A673 (cell line): ENCODE data around the gene ACSL4. TPM values are rescaled to one million over a fixed set of nuclear protein-coding genes. Genes with fewer than 3 reads are reported as not detected.

ENCODE experiments used
- BruUV-seq: library from RNA; stranded (reverse); fragments of 400-500 nt; replicated peaks from 2 replicates; lab custom pipeline; 2021; lab: Mats Ljungman, UMichigan
- CTCF ChIA-PET: fragments of 300-600 bp; sonication (Branson Sonifier 250); formaldehyde crosslinking; loops from one replicate; lab custom pipeline; 2022; ENCODE audit warnings: antibody characterized with exemption; lab: Charles Lee
- POLR2A ChIA-PET: fragments of 300-600 bp; sonication (Branson Sonifier 250); formaldehyde crosslinking; loops from one replicate; lab custom pipeline; 2022; ENCODE audit warnings: antibody characterized with exemption; ENCODE audit not compliant: low non-redundant PET; lab: Charles Lee
- DNase-seq: peaks from one replicate; pipeline ENCODE4 v3.0.0-alpha.2; 2015; ENCODE audit warnings: low spot score
- H3K27ac ChIP-seq: fragments of 200-600 bp; sonication (generic); 2 replicates; pipeline ENCODE4 v1.5.1; 2016; ENCODE audit warnings: mixed run types, low read depth, mild to moderate bottlenecking, mixed read lengths, antibody characterized with exemption, low read length; ENCODE audit not compliant: poor library complexity, severe bottlenecking
- H3K27me3 ChIP-seq: fragments of 200-600 bp; sonication (generic); replicated peaks from 2 replicates; pipeline ENCODE4 v1.6.1; 2017; ENCODE audit warnings: mixed run types, low read depth, mild to moderate bottlenecking, mixed read lengths, antibody characterized with exemption, low read length; ENCODE audit not compliant: insufficient read depth, poor library complexity
- H3K36me3 ChIP-seq: fragments of 200-600 bp; sonication (generic); 2 replicates; pipeline ENCODE4 v1.6.1; 2016; ENCODE audit warnings: mixed run types, mild to moderate bottlenecking, mixed read lengths, antibody characterized with exemption, low read length; ENCODE audit not compliant: insufficient read depth, poor library complexity, severe bottlenecking
- H3K4me1 ChIP-seq: fragments of 200-600 bp; sonication (generic); 2 replicates; pipeline ENCODE4 v1.6.1; 2017; ENCODE audit warnings: mixed run types, mild to moderate bottlenecking, mixed read lengths, antibody characterized with exemption, low read length; ENCODE audit not compliant: insufficient read depth, poor library complexity, severe bottlenecking
- H3K4me3 ChIP-seq: fragments of 200-600 bp; sonication (generic); 2 replicates; pipeline ENCODE4 v1.5.1; 2016; ENCODE audit warnings: low read depth, mixed run types, mild to moderate bottlenecking, mixed read lengths, low read length; ENCODE audit not compliant: poor library complexity, severe bottlenecking
- H3K9me3 ChIP-seq: fragments of 200-600 bp; sonication (generic); 2 replicates; pipeline ENCODE4 v1.6.1; 2016; ENCODE audit warnings: mixed run types, low read depth, mild to moderate bottlenecking, mixed read lengths, antibody characterized with exemption, low read length; ENCODE audit not compliant: poor library complexity, severe bottlenecking
- EZH2 ChIP-seq: fragments of 200-600 bp; sonication (generic); IDR thresholded peaks from 2 replicates; pipeline ENCODE4 v1.6.1; 2017; ENCODE audit warnings: borderline replicate concordance, low read depth, mild to moderate bottlenecking, mixed read lengths, antibody characterized with exemption, low read length; ENCODE audit not compliant: poor library complexity, severe bottlenecking
- intact Hi-C: fragments of 100-400 bp; cut with micrococcal nuclease; formaldehyde crosslinking; loops from one replicate; pipeline ENCODE4 v1.10.0; 2022; ENCODE audit not compliant: unreplicated experiment
- total RNA-seq: library from RNA; stranded (reverse); gene quantifications from 2 replicates; pipeline ENCODE4 v1.2.3, GENCODE V29; 2021
- TF ChIP-seq, protein P1 (sequence below): fragments of 300-800, 200-600 bp; sonication (generic); conservative IDR thresholded peaks from 2 replicates; pipeline ENCODE4 v1.5.1; 2017; ENCODE audit warnings: low read depth, mild to moderate bottlenecking, antibody characterized with exemption, low read length, moderate library complexity, mixed read lengths

Gene ACSL4
- total RNA-seq, 1 experiment from 2014 or later = 59.7 TPM

DNA sequence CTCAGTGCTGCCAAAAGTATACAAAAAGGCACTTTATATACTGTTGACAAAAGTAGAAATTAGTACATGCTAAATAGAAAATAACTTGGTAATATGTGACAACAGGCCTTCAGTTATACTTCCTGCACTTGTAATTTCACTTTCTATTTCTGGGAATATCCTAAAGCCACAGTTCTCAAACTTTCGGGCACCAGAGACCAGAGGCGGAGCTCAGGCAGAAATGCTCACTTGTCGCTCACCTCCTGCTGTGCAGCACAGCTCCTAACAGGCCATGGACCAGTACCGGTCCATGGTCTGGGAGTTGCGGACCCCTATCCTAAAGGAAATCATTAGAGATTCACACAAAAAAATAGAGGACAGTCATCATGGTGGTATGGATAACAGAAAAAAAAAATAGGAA is 25.7 kb downstream of the ACSL4 start:
- no TSS peak for BruUV-seq
- TF ChIP-seq, protein P1, sequence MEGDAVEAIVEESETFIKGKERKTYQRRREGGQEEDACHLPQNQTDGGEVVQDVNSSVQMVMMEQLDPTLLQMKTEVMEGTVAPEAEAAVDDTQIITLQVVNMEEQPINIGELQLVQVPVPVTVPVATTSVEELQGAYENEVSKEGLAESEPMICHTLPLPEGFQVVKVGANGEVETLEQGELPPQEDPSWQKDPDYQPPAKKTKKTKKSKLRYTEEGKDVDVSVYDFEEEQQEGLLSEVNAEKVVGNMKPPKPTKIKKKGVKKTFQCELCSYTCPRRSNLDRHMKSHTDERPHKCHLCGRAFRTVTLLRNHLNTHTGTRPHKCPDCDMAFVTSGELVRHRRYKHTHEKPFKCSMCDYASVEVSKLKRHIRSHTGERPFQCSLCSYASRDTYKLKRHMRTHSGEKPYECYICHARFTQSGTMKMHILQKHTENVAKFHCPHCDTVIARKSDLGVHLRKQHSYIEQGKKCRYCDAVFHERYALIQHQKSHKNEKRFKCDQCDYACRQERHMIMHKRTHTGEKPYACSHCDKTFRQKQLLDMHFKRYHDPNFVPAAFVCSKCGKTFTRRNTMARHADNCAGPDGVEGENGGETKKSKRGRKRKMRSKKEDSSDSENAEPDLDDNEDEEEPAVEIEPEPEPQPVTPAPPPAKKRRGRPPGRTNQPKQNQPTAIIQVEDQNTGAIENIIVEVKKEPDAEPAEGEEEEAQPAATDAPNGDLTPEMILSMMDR = no peak
- no peak for TF ChIP-seq EZH2
- no peaks in the 10 kb centered on the region for H3K9me3 ChIP-seq
- H3K36me3 ChIP-seq = no peaks in the 10 kb centered on the region
- H3K4me1 ChIP-seq = peaks cover 10% of the 10 kb centered on the region
- intact Hi-C loops = no loop called here
- ChIA-PET CTCF (no interaction called here), POLR2A (no interaction called here)
- H3K4me3 ChIP-seq = no peak overlapping the region
- no peak overlapping the region for H3K27ac ChIP-seq
- H3K27me3 ChIP-seq = no peaks in the 10 kb centered on the region
- no peak for DNase-seq

DNA sequence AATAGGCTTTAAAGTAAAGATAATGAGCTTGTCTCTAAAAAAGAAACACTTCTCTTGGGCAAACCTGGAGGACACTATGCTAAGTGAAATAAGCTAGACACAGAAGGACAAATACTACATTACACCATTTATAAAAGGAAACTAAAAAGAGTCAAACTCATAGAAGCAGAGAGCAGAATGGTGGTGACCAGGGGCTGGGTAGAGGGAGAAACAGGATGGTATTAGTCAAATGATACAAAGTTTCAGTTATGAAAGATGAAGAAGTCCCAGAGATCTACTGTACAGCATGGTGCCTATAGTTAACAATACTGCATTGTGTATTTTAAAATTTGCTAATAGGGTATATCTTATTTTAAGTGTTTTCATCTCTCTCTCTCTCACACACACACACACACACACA is 28.5 kb downstream of the ACSL4 start:
- Histone ChIP-seq H3K27me3 (no peaks in the 10 kb centered on the region), H3K4me3 (no peak overlapping the region), H3K4me1 (peaks cover 8% of the 10 kb centered on the region), H3K27ac (no peak overlapping the region), H3K9me3 (no peaks in the 10 kb centered on the region), H3K36me3 (no peaks in the 10 kb centered on the region)
- TF ChIP-seq EZH2 = no peak
- TF ChIP-seq, protein P1 = no peak
- DNase-seq = no peak
- ChIA-PET POLR2A (no interaction called here), CTCF (no interaction called here)
- intact Hi-C loops = no loop called here
- no TSS peak for BruUV-seq

DNA sequence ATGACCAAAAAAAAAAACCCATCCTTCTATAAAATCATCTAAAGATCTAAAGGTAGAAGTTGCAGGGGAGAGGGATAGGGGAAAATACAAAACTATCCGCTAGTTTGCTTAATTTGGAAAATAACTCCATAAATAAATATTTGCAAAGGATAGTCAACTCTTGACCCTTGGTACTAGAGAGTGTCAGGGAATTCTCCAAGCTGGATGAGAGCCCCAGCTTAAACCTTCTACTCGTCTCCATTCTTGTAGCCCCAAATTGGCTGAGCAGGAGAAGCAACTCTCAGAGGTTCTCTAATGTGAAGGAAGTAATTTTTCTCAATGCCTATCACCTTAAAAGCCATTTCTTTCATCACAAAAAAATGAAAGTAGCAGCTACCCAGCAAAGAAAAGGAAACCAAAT is 35.2 kb downstream of the ACSL4 start:
- TF ChIP-seq, protein P1 = no peak
- TF ChIP-seq EZH2 = no peak
- DNase-seq = no peak
- intact Hi-C loops = no loop called here
- H3K4me3 ChIP-seq = no peak overlapping the region
- no TSS peak for BruUV-seq
- H3K27ac ChIP-seq = no peak overlapping the region
- peaks cover 7% of the 10 kb centered on the region for H3K4me1 ChIP-seq
- ChIA-PET POLR2A (interaction anchor here (0.6 to 1.0 kb wide), 2 partner anchors 36 to 184 kb away, joined by 3 to 4 read pairs; no protein-coding TSS in a partner anchor), CTCF (no interaction called here)
- no peaks in the 10 kb centered on the region for H3K36me3 ChIP-seq
- H3K27me3 ChIP-seq = peaks cover 3% of the 10 kb centered on the region
- H3K9me3 ChIP-seq = no peaks in the 10 kb centered on the region
